ENCODE results near the gene KAT6B.
"Not testable (repeated sequence)": the region's sequence is repeated elsewhere in the genome, so short reads cannot be mapped to it uniquely, and the experiment has no call there.

The KAT6B gene

DNA sequence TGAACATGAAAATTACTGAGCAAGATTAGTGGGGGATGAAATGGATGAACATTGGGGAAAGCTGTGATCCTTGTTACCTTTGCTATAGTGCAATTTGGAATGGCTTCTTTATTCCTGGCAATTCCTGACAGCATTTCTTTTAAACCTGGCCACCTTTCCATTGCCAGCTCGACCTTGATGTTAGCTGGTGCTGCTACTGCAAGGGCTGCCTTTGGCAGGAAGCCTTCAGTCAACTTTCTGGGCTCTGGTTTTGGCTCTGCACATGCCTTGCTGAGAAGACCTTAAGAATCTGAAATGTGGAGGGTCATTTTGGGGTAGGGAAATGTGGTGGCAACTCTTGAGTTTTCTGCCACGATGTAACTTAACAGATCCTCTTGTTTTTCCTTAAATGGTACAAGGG lies 64.7 kb downstream of the KAT6B start:
- Histone ChIP-seq H3K9me3 (ENCODE audit: insufficient read depth, low read depth, low read length) (no peaks in the 10 kb centered on the region), H3K27ac (ENCODE audit: low read depth, low read length) (no peak overlapping the region), H3K4me3 (ENCODE audit: low read length) (no peak overlapping the region), H3K36me3 (ENCODE audit: insufficient read depth, low read length) (no peaks in the 10 kb centered on the region), H3K9ac (ENCODE audit: low read depth, low read length) (no peak overlapping the region), H3K27me3 (ENCODE audit: insufficient read depth, low read length) (no peaks in the 10 kb centered on the region), H3K4me1 (ENCODE audit: insufficient read depth, low read length) (no peaks in the 10 kb centered on the region)
- WGBS: 93% methylated on average over 2 of the region's 2 CpGs

DNA sequence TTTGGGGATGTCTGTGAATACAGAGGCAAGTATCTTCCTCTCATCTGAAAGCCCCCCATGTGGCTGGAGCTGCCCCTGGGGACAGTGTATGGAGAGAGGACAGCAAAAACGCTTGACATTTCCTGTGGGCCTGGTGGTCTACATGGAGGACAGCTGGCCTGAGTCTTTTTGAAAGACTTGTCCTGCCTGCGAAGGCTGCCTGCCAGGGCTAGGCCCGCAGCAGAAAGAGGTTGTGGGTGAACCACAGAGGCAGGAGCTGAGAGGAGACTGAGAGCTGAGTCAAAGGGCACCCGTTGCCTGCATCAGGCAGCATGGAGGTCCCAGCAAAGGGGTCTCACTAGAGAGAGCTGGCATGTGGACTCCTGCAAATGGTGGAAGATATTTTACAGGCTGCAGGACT lies 66.4 kb downstream of the KAT6B start:
- H3K27ac ChIP-seq (ENCODE audit: low read depth, low read length): no peak overlapping the region
- H3K36me3 ChIP-seq (ENCODE audit: insufficient read depth, low read length): no peaks in the 10 kb centered on the region
- 91% methylated on average over 4 of the region's 4 CpGs for WGBS
- H3K9ac ChIP-seq (ENCODE audit: low read depth, low read length): no peak overlapping the region
- no peaks in the 10 kb centered on the region for H3K9me3 ChIP-seq (ENCODE audit: insufficient read depth, low read depth, low read length)
- H3K4me3 ChIP-seq (ENCODE audit: low read length): no peak overlapping the region
- no peaks in the 10 kb centered on the region for H3K27me3 ChIP-seq (ENCODE audit: insufficient read depth, low read length)
- H3K4me1 ChIP-seq (ENCODE audit: insufficient read depth, low read length): no peaks in the 10 kb centered on the region

- 96% methylated on average over 6 of the region's 6 CpGs for WGBS
- not testable (repeated sequence) for H3K27ac ChIP-seq (ENCODE audit: low read depth, low read length); H3K9ac ChIP-seq (ENCODE audit: low read depth, low read length); H3K4me1 ChIP-seq (ENCODE audit: insufficient read depth, low read length); H3K36me3 ChIP-seq (ENCODE audit: insufficient read depth, low read length); H3K27me3 ChIP-seq (ENCODE audit: insufficient read depth, low read length); H3K9me3 ChIP-seq (ENCODE audit: insufficient read depth, low read depth, low read length); H3K4me3 ChIP-seq (ENCODE audit: low read length)
Observed at GRCh38 chr10:74893329-74893728, 66.9 kb downstream of the KAT6B start.

DNA sequence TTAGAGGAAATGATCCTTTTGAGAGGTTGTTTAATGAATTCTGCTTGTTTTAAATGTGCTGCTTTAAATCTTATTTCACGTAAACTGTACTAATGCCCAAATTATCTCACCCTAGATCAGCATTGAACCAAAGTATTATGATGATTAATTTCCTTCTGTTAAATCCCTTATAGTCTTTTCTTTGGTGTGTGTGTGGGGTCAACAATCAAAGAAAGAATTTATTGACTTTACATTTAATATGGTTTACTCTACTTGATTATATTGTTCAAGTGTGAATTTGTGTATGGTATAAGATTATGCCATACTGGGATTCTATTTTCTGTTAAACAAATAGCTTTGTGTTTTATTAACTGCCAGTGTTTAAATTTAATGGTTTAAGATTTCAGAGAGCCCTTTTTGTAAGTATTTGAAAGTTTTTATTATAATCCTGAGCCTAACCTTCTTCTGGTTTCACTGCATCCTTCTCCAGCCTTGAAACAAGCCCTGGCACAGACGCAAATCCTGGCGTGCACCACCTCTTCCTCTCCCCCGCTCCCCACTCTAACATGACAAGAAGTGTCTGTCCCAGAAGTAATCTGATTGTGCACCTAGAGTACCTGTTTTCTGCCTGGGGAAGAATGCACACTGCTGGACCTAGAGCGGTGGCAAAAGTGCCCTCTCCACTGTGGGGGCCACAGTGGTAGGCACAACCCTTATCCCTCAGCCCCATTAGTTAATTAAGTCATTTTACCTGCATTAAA lies 70.6 kb downstream of the KAT6B start:
- Histone ChIP-seq H3K9ac (ENCODE audit: low read depth, low read length) (no peak overlapping the region), H3K4me1 (ENCODE audit: insufficient read depth, low read length) (no peaks in the 10 kb centered on the region), H3K27me3 (ENCODE audit: insufficient read depth, low read length) (no peaks in the 10 kb centered on the region), H3K27ac (ENCODE audit: low read depth, low read length) (no peak overlapping the region), H3K4me3 (ENCODE audit: low read length) (no peak overlapping the region), H3K9me3 (ENCODE audit: insufficient read depth, low read depth, low read length) (no peaks in the 10 kb centered on the region), H3K36me3 (ENCODE audit: insufficient read depth, low read length) (no peaks in the 10 kb centered on the region)
- 94% methylated on average over 4 of the region's 5 CpGs for WGBS

DNA sequence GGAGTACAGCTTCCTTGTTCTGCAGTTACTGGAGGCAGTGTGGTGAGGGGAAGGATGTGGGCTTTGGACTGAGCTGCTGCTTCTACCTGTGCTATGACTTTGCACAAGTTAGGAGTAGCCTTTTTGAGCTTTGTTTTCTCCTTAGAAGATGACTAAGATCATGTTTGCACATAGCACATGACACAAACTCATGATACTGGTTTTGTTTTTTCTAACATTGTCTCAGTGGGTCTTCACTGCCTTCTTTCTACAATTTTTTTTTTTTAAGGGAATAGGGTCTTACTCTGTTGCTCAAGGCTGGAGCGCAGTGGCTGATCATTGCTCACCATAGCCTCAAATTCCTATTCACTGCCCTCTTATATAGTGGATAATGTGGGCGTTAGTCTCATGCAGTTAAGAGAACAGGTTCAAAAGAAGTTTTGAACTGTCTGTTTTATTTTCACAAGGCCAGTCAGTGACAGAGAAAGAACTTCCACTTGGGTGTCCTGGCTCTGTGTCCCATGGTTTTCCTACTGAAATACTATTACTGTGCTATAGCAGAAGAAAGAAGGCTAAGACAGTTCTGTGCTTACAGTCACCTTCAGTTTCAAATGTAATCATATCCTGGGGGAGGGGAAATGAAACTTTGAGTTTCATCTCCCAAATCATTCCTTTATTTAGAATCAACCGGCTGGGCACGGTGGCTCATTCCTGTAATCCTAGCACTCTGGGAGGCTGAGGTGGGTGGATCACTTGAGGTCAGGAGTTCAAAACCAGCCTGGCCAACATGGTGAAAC lies 72.0 kb downstream of the KAT6B start:
- Histone ChIP-seq H3K27ac (ENCODE audit: low read depth, low read length) (no peak overlapping the region), H3K27me3 (ENCODE audit: insufficient read depth, low read length) (no peaks in the 10 kb centered on the region), H3K4me1 (ENCODE audit: insufficient read depth, low read length) (no peaks in the 10 kb centered on the region), H3K36me3 (ENCODE audit: insufficient read depth, low read length) (no peaks in the 10 kb centered on the region), H3K9me3 (ENCODE audit: insufficient read depth, low read depth, low read length) (no peaks in the 10 kb centered on the region), H3K4me3 (ENCODE audit: low read length) (no peak overlapping the region), H3K9ac (ENCODE audit: low read depth, low read length) (no peak overlapping the region)
- 97% methylated on average over 3 of the region's 4 CpGs for WGBS

GRCh38 chr10:74900297-74900696 lies 73.9 kb downstream of the KAT6B start:
- WGBS: 95% methylated on average over 5 of the region's 5 CpGs
- H3K9me3 ChIP-seq (ENCODE audit: insufficient read depth, low read depth, low read length): no peaks in the 10 kb centered on the region

DNA sequence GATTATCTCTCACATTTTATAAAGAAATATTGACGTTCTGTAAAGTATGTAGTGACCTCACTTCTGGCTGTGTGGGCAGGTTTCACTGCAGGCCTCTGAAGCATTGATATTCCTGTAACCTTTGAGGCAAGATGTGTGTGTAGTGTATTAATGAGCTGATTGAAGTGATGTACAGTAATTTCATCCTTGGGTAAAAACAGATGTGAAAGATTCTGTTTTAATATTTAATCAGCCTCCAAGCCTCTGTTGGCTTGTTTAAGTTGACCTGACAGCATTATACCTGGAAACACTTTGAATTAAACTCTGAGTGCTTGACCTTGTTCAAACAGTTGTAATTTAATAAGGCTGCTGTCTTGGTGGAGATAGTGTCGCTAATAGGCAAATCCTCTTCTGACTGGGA lies 74.9 kb downstream of the KAT6B start:
- Histone ChIP-seq H3K9ac (ENCODE audit: low read depth, low read length) (no peak overlapping the region), H3K27ac (ENCODE audit: low read depth, low read length) (no peak overlapping the region), H3K36me3 (ENCODE audit: insufficient read depth, low read length) (no peaks in the 10 kb centered on the region), H3K9me3 (ENCODE audit: insufficient read depth, low read depth, low read length) (no peaks in the 10 kb centered on the region), H3K4me1 (ENCODE audit: insufficient read depth, low read length) (no peaks in the 10 kb centered on the region), H3K4me3 (ENCODE audit: low read length) (no peak overlapping the region), H3K27me3 (ENCODE audit: insufficient read depth, low read length) (no peaks in the 10 kb centered on the region)
- 92% methylated on average over 2 of the region's 2 CpGs for WGBS

More at GRCh38 chr10:74900297-74900696, 73.9 kb downstream of the KAT6B start:
- no peak overlapping the region for H3K27ac ChIP-seq (ENCODE audit: low read depth, low read length)
- no peak overlapping the region for H3K4me3 ChIP-seq (ENCODE audit: low read length)
- H3K27me3 ChIP-seq (ENCODE audit: insufficient read depth, low read length): no peaks in the 10 kb centered on the region
- no peaks in the 10 kb centered on the region for H3K36me3 ChIP-seq (ENCODE audit: insufficient read depth, low read length)
- no peak overlapping the region for H3K9ac ChIP-seq (ENCODE audit: low read depth, low read length)
- H3K4me1 ChIP-seq (ENCODE audit: insufficient read depth, low read length): no peaks in the 10 kb centered on the region

- Histone ChIP-seq H3K4me3 (ENCODE audit: low read length) (no peak overlapping the region), H3K36me3 (ENCODE audit: insufficient read depth, low read length) (no peaks in the 10 kb centered on the region), H3K4me1 (ENCODE audit: insufficient read depth, low read length) (no peaks in the 10 kb centered on the region), H3K27me3 (ENCODE audit: insufficient read depth, low read length) (no peaks in the 10 kb centered on the region), H3K9me3 (ENCODE audit: insufficient read depth, low read depth, low read length) (no peaks in the 10 kb centered on the region), H3K9ac (ENCODE audit: low read depth, low read length) (no peak overlapping the region), H3K27ac (ENCODE audit: low read depth, low read length) (no peak overlapping the region)
- 81% methylated on average over 6 of the region's 6 CpGs for WGBS
Observed at GRCh38 chr10:74901867-74902450, 75.6 kb downstream of the KAT6B start.

- H3K36me3 ChIP-seq (ENCODE audit: insufficient read depth, low read length): no peaks in the 10 kb centered on the region
- no peak overlapping the region for H3K4me3 ChIP-seq (ENCODE audit: low read length)
- H3K27ac ChIP-seq (ENCODE audit: low read depth, low read length): no peak overlapping the region
- H3K27me3 ChIP-seq (ENCODE audit: insufficient read depth, low read length): no peaks in the 10 kb centered on the region
- 96% methylated on average over 3 of the region's 3 CpGs for WGBS
- no peaks in the 10 kb centered on the region for H3K9me3 ChIP-seq (ENCODE audit: insufficient read depth, low read depth, low read length)
- H3K9ac ChIP-seq (ENCODE audit: low read depth, low read length): no peak overlapping the region
- H3K4me1 ChIP-seq (ENCODE audit: insufficient read depth, low read length): no peaks in the 10 kb centered on the region
Observed at GRCh38 chr10:74903491-74903890, 77.1 kb downstream of the KAT6B start.

- H3K27me3 ChIP-seq (ENCODE audit: insufficient read depth, low read length): no peaks in the 10 kb centered on the region
- no peaks in the 10 kb centered on the region for H3K4me1 ChIP-seq (ENCODE audit: insufficient read depth, low read length)
- no peaks in the 10 kb centered on the region for H3K36me3 ChIP-seq (ENCODE audit: insufficient read depth, low read length)
- H3K4me3 ChIP-seq (ENCODE audit: low read length): no peak overlapping the region
- WGBS: 87% methylated on average over 6 of the region's 6 CpGs
- H3K27ac ChIP-seq (ENCODE audit: low read depth, low read length): no peak overlapping the region
- H3K9me3 ChIP-seq (ENCODE audit: insufficient read depth, low read depth, low read length): no peaks in the 10 kb centered on the region
- H3K9ac ChIP-seq (ENCODE audit: low read depth, low read length): no peak overlapping the region
Observed at GRCh38 chr10:74906611-74907198, 80.3 kb downstream of the KAT6B start.

DNA sequence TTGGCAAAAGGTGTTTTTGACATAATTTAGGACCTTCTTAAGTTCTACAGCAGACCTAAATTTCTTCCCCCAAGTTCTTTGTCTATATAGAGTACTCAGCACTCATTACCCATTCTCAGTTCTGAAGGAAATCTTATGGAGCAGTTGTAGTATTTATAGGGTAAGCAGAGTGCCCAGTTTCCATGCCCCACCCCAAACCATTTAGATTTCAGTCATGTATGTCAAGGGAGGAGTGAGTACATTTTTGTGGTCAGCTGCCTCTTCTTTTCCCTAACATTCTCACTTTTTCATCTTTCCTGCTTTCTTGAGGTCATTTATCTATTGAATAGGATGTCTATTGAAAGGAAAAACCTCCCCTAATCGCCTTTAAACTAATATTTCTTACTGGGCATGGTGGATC lies 83.3 kb downstream of the KAT6B start:
- 80% methylated on average over 1 of the region's 1 CpG for WGBS
- Histone ChIP-seq H3K4me3 (ENCODE audit: low read length) (no peak overlapping the region), H3K36me3 (ENCODE audit: insufficient read depth, low read length) (no peaks in the 10 kb centered on the region), H3K27ac (ENCODE audit: low read depth, low read length) (no peak overlapping the region), H3K9me3 (ENCODE audit: insufficient read depth, low read depth, low read length) (no peaks in the 10 kb centered on the region), H3K27me3 (ENCODE audit: insufficient read depth, low read length) (no peaks in the 10 kb centered on the region), H3K4me1 (ENCODE audit: insufficient read depth, low read length) (no peaks in the 10 kb centered on the region), H3K9ac (ENCODE audit: low read depth, low read length) (no peak overlapping the region)
